ENCODE results near the gene GPC3.

The GPC3 gene

DNA sequence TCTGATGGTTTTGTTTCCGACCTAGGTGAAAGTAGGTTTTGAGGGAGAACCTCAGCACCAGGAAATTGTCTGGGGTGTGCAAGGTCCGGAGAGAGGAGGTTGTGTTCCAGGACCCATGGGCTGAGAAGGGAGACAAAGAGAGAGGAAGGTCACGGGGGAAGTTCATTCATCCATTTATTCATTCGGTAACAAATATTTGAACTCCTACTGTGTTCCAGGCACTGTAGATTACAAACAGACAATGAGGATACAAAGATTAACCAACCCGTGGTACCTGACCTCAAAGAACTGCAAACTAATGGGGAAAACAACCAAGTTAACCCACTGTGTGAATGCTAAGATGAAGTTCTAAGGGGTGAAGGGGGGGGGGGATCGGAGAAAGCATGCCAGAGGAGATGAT is 1.8 kb upstream of the GPC3 start:
- Histone ChIP-seq H3K14ac (ENCODE audit: low read length) (no peak overlapping the region), H2BK120ac (ENCODE audit: low read depth, low read length) (no peak overlapping the region), H3K18ac (ENCODE audit: low read length) (no peak overlapping the region), H2BK12ac (ENCODE audit: low read length) (no peak overlapping the region), H3K36me3 (replicated peaks in 1 of 2; ENCODE audit: control insufficient read depth in 2 of 2, insufficient read depth in 2 of 2, low read length in 2 of 2) (no peaks in the 10 kb centered on the region), H3K27ac (replicated peaks; ENCODE audit: low read length) (no peak overlapping the region), H4K8ac (ENCODE audit: low read depth, low read length) (no peak overlapping the region), H4K91ac (ENCODE audit: low read depth, low read length, poor library complexity) (no peak overlapping the region), H3K79me1 (ENCODE audit: low read depth, low read length) (peaks cover 6% of the 10 kb centered on the region), H3K4ac (ENCODE audit: low read length) (no peak overlapping the region), H2AK5ac (ENCODE audit: low read depth, low read length) (no peak overlapping the region), H3K9ac (ENCODE audit: low read depth, low read length, poor library complexity) (no peak overlapping the region), H3K4me2 (ENCODE audit: insufficient read depth, low read length, poor library complexity, severe bottlenecking) (no peak overlapping the region), H3K23ac (ENCODE audit: low read depth, low read length, poor library complexity) (no peak overlapping the region), H3K4me3 (ENCODE audit: low read length in 2 of 2) (no peak overlapping the region), H3K27me3 (ENCODE audit: control insufficient read depth in 3 of 3, insufficient read depth in 3 of 3, low read depth in 1 of 3, low read length in 3 of 3) (peaks cover 0 to 29% (median 0%) of the 10 kb centered on the region in 3 experiments), H2AFZ (ENCODE audit: low read length) (no peak overlapping the region), H2BK15ac (ENCODE audit: low read length) (no peak overlapping the region), H3K9me3 (replicated peaks in 1 of 2; ENCODE audit: control insufficient read depth in 2 of 2, insufficient read depth in 1 of 2, low read depth in 1 of 2, low read length in 2 of 2) (no peaks in the 10 kb centered on the region), H3K4me1 (ENCODE audit: control insufficient read depth in 2 of 2, insufficient read depth in 1 of 2, low read depth in 1 of 2, low read length in 2 of 2) (peaks cover 11% of the 10 kb centered on the region in 2 donors), H2BK5ac (ENCODE audit: low read length) (no peak overlapping the region)
- DNase-seq (ENCODE audit: low spot score), result no peak
- no CpG with 5 or more reads among the region's 6 CpGs for WGBS, 2 donors (ENCODE audit: extremely low coverage in 2 of 2, insufficient read length in 2 of 2, insufficient replicate concordance in 1 of 2)

DNA sequence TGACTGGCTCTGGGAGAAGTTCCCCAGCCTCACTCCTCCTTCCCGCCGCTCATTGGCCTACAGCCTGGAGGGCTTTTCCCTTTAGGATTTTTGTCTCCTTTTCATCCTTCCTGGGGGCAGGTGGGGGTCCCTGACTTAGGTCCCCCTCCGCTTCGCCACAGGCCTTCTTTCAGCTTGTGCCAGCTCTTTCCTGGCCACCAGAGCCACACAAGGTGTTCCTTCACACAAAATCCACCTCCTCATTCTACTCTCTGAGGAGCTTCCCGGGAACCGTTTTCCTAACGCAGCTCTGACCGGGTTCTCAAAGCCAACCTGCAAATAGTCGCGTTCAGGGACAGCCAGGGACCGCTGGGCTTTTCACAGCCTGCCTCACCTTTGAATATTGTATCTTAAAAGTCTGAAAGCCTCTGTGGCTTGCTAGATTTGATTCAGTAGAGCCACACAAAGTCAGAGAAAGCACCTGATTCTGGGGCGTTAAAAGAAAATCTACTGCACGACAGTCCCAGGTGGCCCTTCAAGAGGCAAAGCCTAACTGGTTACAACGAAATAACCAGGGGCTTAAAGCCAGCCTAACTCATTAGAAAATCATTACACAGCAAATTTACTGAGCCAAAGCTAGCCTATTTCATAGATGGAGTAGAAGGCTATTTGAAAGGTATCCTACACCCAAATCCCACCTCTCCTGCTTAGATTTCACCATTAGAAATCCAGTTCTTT is 731 bp upstream of the GPC3 start:
- no peak overlapping the region for H2BK120ac ChIP-seq (ENCODE audit: low read depth, low read length)
- no peaks in the 10 kb centered on the region for H3K9me3 ChIP-seq (replicated peaks in 1 of 2; ENCODE audit: control insufficient read depth in 2 of 2, insufficient read depth in 1 of 2, low read depth in 1 of 2, low read length in 2 of 2)
- H3K36me3 ChIP-seq (replicated peaks in 1 of 2; ENCODE audit: control insufficient read depth in 2 of 2, insufficient read depth in 2 of 2, low read length in 2 of 2), result no peaks in the 10 kb centered on the region
- H4K91ac ChIP-seq (ENCODE audit: low read depth, low read length, poor library complexity), result no peak overlapping the region
- H3K4me1 ChIP-seq (ENCODE audit: control insufficient read depth in 2 of 2, insufficient read depth in 1 of 2, low read depth in 1 of 2, low read length in 2 of 2), result peaks cover 11 to 13% of the 10 kb centered on the region in 2 donors
- no CpG with 5 or more reads among the region's 14 CpGs for WGBS, 2 donors (ENCODE audit: extremely low coverage in 2 of 2, insufficient read length in 2 of 2, insufficient replicate concordance in 1 of 2)
- peak overlapping the region; percentile 76 for H2AFZ ChIP-seq (ENCODE audit: low read length)
- no peak overlapping the region for H2BK12ac ChIP-seq (ENCODE audit: low read length)
- H3K14ac ChIP-seq (ENCODE audit: low read length), result no peak overlapping the region
- H3K4me2 ChIP-seq (ENCODE audit: insufficient read depth, low read length, poor library complexity, severe bottlenecking), result peak overlapping the region; percentile 13
- H2BK5ac ChIP-seq (ENCODE audit: low read length), result no peak overlapping the region
- H3K23ac ChIP-seq (ENCODE audit: low read depth, low read length, poor library complexity), result no peak overlapping the region
- H4K8ac ChIP-seq (ENCODE audit: low read depth, low read length), result no peak overlapping the region
- peaks cover 6% of the 10 kb centered on the region for H3K79me1 ChIP-seq (ENCODE audit: low read depth, low read length)
- H3K18ac ChIP-seq (ENCODE audit: low read length), result no peak overlapping the region
- H2AK5ac ChIP-seq (ENCODE audit: low read depth, low read length), result no peak overlapping the region
- no peak overlapping the region for H3K9ac ChIP-seq (ENCODE audit: low read depth, low read length, poor library complexity)
- H3K4me3 ChIP-seq (ENCODE audit: low read length in 2 of 2), result peak overlapping the region; percentile 47 to 83
- DNase-seq (ENCODE audit: low spot score), result no peak
- peak overlapping the region; percentile 70 for H3K27ac ChIP-seq (replicated peaks; ENCODE audit: low read length)
- H3K4ac ChIP-seq (ENCODE audit: low read length), result no peak overlapping the region
- H2BK15ac ChIP-seq (ENCODE audit: low read length), result no peak overlapping the region
- H3K27me3 ChIP-seq (ENCODE audit: control insufficient read depth in 3 of 3, insufficient read depth in 3 of 3, low read depth in 1 of 3, low read length in 3 of 3), result peaks cover 0 to 32% (median 0%) of the 10 kb centered on the region in 3 experiments

GRCh38 chrX:133984857-133985163 is 584 bp downstream of the GPC3 start:
- H3K18ac ChIP-seq (ENCODE audit: low read length), result peak overlapping the region; percentile 92
- H3K4ac ChIP-seq (ENCODE audit: low read length), result no peak overlapping the region
- peaks cover 0 to 35% (median 0%) of the 10 kb centered on the region in 3 experiments for H3K27me3 ChIP-seq (ENCODE audit: control insufficient read depth in 3 of 3, insufficient read depth in 3 of 3, low read depth in 1 of 3, low read length in 3 of 3)
- no CpG with 5 or more reads among the region's 16 CpGs for WGBS, 2 donors (ENCODE audit: extremely low coverage in 2 of 2, insufficient read length in 2 of 2, insufficient replicate concordance in 1 of 2)
- H2BK12ac ChIP-seq (ENCODE audit: low read length), result peak overlapping the region; percentile 90
- DNase-seq (ENCODE audit: low spot score), result no peak
- no peak overlapping the region for H4K8ac ChIP-seq (ENCODE audit: low read depth, low read length)
- peak overlapping the region; percentile 81 for H2BK120ac ChIP-seq (ENCODE audit: low read depth, low read length)
- peak overlapping the region; percentile 81 for H2BK15ac ChIP-seq (ENCODE audit: low read length)
- peak overlapping the region; percentile 94 for H3K9ac ChIP-seq (ENCODE audit: low read depth, low read length, poor library complexity)
- H3K36me3 ChIP-seq (replicated peaks in 1 of 2; ENCODE audit: control insufficient read depth in 2 of 2, insufficient read depth in 2 of 2, low read length in 2 of 2), result no peaks in the 10 kb centered on the region
- no peak overlapping the region for H4K91ac ChIP-seq (ENCODE audit: low read depth, low read length, poor library complexity)
- peak overlapping the region; percentile 43 for H3K23ac ChIP-seq (ENCODE audit: low read depth, low read length, poor library complexity)
- H3K4me2 ChIP-seq (ENCODE audit: insufficient read depth, low read length, poor library complexity, severe bottlenecking), result peak overlapping the region; percentile 71
- H3K4me1 ChIP-seq (ENCODE audit: control insufficient read depth in 2 of 2, insufficient read depth in 1 of 2, low read depth in 1 of 2, low read length in 2 of 2), result peaks cover 11 to 12% of the 10 kb centered on the region in 2 donors
- no peaks in the 10 kb centered on the region for H3K9me3 ChIP-seq (replicated peaks in 1 of 2; ENCODE audit: control insufficient read depth in 2 of 2, insufficient read depth in 1 of 2, low read depth in 1 of 2, low read length in 2 of 2)
- H3K79me1 ChIP-seq (ENCODE audit: low read depth, low read length), result peaks cover 6% of the 10 kb centered on the region
- H2AFZ ChIP-seq (ENCODE audit: low read length), result peak overlapping the region; percentile 76
- H3K4me3 ChIP-seq (ENCODE audit: low read length in 2 of 2), result peak overlapping the region; percentile 47 to 99
- H2AK5ac ChIP-seq (ENCODE audit: low read depth, low read length), result peak overlapping the region; percentile 28
- peak overlapping the region; percentile 77 for H3K27ac ChIP-seq (replicated peaks; ENCODE audit: low read length)
- peak overlapping the region; percentile 75 for H2BK5ac ChIP-seq (ENCODE audit: low read length)
- H3K14ac ChIP-seq (ENCODE audit: low read length), result peak overlapping the region; percentile 38

DNA sequence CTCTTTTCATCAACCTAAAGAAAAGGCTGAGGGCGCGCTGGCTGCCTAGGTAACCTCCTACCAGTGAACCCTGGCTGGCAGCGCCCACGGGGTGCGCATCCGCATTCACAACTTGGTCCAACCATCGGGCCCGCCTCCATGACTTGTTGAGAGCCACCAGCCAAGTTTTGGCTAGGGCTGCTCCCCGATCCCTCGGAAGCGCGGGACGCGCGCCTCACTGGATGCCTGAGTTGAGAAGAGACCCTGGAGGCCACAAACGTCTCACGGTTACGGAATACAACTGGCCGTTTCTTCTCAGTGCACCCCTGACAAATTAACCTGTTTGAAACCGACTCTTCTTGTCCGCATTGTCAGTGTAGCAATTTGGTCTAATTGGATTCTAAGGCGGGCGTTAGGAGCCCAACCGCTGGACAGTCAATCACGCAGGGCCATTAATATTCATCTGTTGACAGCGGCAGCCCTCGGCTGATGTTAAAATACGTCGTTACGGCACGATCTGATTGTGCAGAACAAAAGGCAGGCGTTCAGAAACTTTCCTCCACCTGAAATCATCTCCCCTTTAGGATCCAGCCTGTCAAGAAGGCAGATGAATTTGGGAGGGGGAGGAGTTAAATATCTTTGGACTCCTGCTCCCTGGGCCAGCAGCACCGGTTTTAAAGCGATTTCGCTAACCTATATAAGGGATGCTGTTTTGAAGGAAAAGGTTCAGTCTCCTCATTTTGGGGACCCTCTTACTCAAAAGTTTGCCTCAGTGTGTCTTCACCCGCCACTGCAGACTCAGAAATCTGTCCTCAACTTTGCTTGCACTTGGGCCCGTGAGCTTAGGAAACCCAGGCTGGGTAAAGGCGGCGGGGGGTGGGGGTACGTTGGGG is 1.2 kb downstream of the GPC3 start:
- no CpG with 5 or more reads among the region's 40 CpGs for WGBS, 2 donors (ENCODE audit: extremely low coverage in 2 of 2, insufficient read length in 2 of 2, insufficient replicate concordance in 1 of 2)
- peak overlapping the region; percentile 71 for H3K4me2 ChIP-seq (ENCODE audit: insufficient read depth, low read length, poor library complexity, severe bottlenecking)
- H2AK5ac ChIP-seq (ENCODE audit: low read depth, low read length), result peak overlapping the region; percentile 28
- DNase-seq (ENCODE audit: low spot score), result no peak
- peaks cover 6% of the 10 kb centered on the region for H3K79me1 ChIP-seq (ENCODE audit: low read depth, low read length)
- H3K18ac ChIP-seq (ENCODE audit: low read length), result no peak overlapping the region
- H3K23ac ChIP-seq (ENCODE audit: low read depth, low read length, poor library complexity), result no peak overlapping the region
- no peak overlapping the region for H2BK12ac ChIP-seq (ENCODE audit: low read length)
- peaks cover 7 to 11% of the 10 kb centered on the region in 2 donors for H3K4me1 ChIP-seq (ENCODE audit: control insufficient read depth in 2 of 2, insufficient read depth in 1 of 2, low read depth in 1 of 2, low read length in 2 of 2)
- H4K8ac ChIP-seq (ENCODE audit: low read depth, low read length), result no peak overlapping the region
- no peak overlapping the region for H3K9ac ChIP-seq (ENCODE audit: low read depth, low read length, poor library complexity)
- peak overlapping the region; percentile 77 for H3K27ac ChIP-seq (replicated peaks; ENCODE audit: low read length)
- no peak overlapping the region for H2BK120ac ChIP-seq (ENCODE audit: low read depth, low read length)
- H2BK5ac ChIP-seq (ENCODE audit: low read length), result no peak overlapping the region
- H3K36me3 ChIP-seq (replicated peaks in 1 of 2; ENCODE audit: control insufficient read depth in 2 of 2, insufficient read depth in 2 of 2, low read length in 2 of 2), result no peaks in the 10 kb centered on the region
- H3K4me3 ChIP-seq (ENCODE audit: low read length in 2 of 2), result peak overlapping the region; percentile 47 to 99
- no peaks in the 10 kb centered on the region for H3K9me3 ChIP-seq (replicated peaks in 1 of 2; ENCODE audit: control insufficient read depth in 2 of 2, insufficient read depth in 1 of 2, low read depth in 1 of 2, low read length in 2 of 2)
- no peak overlapping the region for H4K91ac ChIP-seq (ENCODE audit: low read depth, low read length, poor library complexity)
- H2AFZ ChIP-seq (ENCODE audit: low read length), result peak overlapping the region; percentile 76
- H3K4ac ChIP-seq (ENCODE audit: low read length), result no peak overlapping the region
- H3K14ac ChIP-seq (ENCODE audit: low read length), result no peak overlapping the region
- H2BK15ac ChIP-seq (ENCODE audit: low read length), result no peak overlapping the region
- H3K27me3 ChIP-seq (ENCODE audit: control insufficient read depth in 3 of 3, insufficient read depth in 3 of 3, low read depth in 1 of 3, low read length in 3 of 3), result peaks cover 0 to 35% (median 0%) of the 10 kb centered on the region in 3 experiments
